Measurements from ENCODE around the gene FANCC.

Gene FANCC

DNA sequence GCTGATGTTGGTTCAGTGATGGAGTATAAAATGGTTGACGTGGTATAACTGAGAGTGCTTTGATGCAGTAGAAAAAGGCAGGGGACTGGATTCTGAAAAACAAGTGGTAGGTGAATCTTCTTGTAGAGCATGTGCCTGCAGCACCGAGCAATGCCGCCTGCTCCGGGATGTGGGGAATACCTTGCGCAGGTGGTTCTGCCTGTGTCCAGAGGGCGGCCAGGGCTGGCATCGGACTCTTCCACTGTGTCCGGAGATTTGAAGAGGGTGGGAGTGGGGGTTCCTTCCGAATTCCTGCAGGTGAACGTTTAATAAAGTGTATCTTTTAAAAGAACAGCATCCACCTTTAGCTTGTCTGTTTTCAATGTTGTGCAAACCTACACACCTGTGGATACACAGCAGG, 238.0 kb downstream of the FANCC start:
- H3K36me3 ChIP-seq (replicated peaks in 1 of 2; ENCODE audit: control insufficient read depth in 2 of 2, insufficient read depth in 2 of 2, low read length in 2 of 2): peaks cover 8 to 45% of the 10 kb centered on the region in 2 donors
- H3K4me1 ChIP-seq (ENCODE audit: control insufficient read depth in 2 of 2, insufficient read depth in 1 of 2, low read depth in 1 of 2, low read length in 2 of 2): peaks cover 14 to 34% of the 10 kb centered on the region in 2 donors

DNA sequence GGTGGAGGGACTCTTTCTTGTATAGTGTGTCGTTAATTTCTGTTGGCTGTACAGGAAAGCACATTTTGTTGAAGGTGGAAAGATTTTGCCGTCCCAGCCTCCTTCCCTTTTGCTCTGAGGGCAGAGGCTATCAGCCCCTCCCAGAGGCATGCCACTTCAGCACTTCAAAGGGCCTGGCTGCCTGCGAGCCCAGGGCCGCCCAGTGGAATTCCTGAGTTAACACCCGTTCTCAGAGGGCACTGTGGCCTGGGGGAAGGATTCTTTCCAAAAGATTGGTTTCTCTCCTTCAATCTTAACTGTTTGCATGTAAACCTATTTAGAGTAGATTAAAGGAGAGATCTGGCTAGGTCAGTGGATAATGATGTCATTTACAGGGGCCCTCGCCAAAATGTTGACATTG, 238.6 kb downstream of the FANCC start:
- H4K91ac ChIP-seq (ENCODE audit: low read depth, low read length, poor library complexity): no peak overlapping the region
- WGBS, 2 donors (ENCODE audit: extremely low coverage in 2 of 2, insufficient read length in 2 of 2, insufficient replicate concordance in 1 of 2): no CpG with 5 or more reads among the region's 6 CpGs
- H3K23ac ChIP-seq (ENCODE audit: low read depth, low read length, poor library complexity): no peak overlapping the region
- no peak overlapping the region for H4K8ac ChIP-seq (ENCODE audit: low read depth, low read length)
- H2BK5ac ChIP-seq (ENCODE audit: low read length): no peak overlapping the region
- no peak overlapping the region for H2AK5ac ChIP-seq (ENCODE audit: low read depth, low read length)
- no peak for DNase-seq (ENCODE audit: low spot score)
- no peak overlapping the region for H3K9ac ChIP-seq (ENCODE audit: low read depth, low read length, poor library complexity)
- no peaks in the 10 kb centered on the region for H3K27me3 ChIP-seq (ENCODE audit: control insufficient read depth in 3 of 3, insufficient read depth in 3 of 3, low read depth in 1 of 3, low read length in 3 of 3)
- no peak overlapping the region for H3K27ac ChIP-seq (replicated peaks; ENCODE audit: low read length)
- no peak overlapping the region for H3K18ac ChIP-seq (ENCODE audit: low read length)
- no peak overlapping the region for H2AFZ ChIP-seq (ENCODE audit: low read length)
- peaks cover 8 to 40% of the 10 kb centered on the region in 2 donors for H3K36me3 ChIP-seq (replicated peaks in 1 of 2; ENCODE audit: control insufficient read depth in 2 of 2, insufficient read depth in 2 of 2, low read length in 2 of 2)
- peaks cover 0 to 5% of the 10 kb centered on the region in 2 donors for H3K9me3 ChIP-seq (replicated peaks in 1 of 2; ENCODE audit: control insufficient read depth in 2 of 2, insufficient read depth in 1 of 2, low read depth in 1 of 2, low read length in 2 of 2)
- H3K79me1 ChIP-seq (ENCODE audit: low read depth, low read length): peaks cover 3% of the 10 kb centered on the region
- no peak overlapping the region for H2BK15ac ChIP-seq (ENCODE audit: low read length)
- no peak overlapping the region for H3K4me3 ChIP-seq (ENCODE audit: low read length in 2 of 2)
- H3K14ac ChIP-seq (ENCODE audit: low read length): no peak overlapping the region
- H3K4me2 ChIP-seq (ENCODE audit: insufficient read depth, low read length, poor library complexity, severe bottlenecking): no peak overlapping the region
- peaks cover 14 to 34% of the 10 kb centered on the region in 2 donors for H3K4me1 ChIP-seq (ENCODE audit: control insufficient read depth in 2 of 2, insufficient read depth in 1 of 2, low read depth in 1 of 2, low read length in 2 of 2)
- no peak overlapping the region for H2BK120ac ChIP-seq (ENCODE audit: low read depth, low read length)
- no peak overlapping the region for H3K4ac ChIP-seq (ENCODE audit: low read length)
- no peak overlapping the region for H2BK12ac ChIP-seq (ENCODE audit: low read length)

More for the DNA sequence above, 238.0 kb downstream of the FANCC start:
- Histone ChIP-seq H2AK5ac (ENCODE audit: low read depth, low read length) (no peak overlapping the region), H4K91ac (ENCODE audit: low read depth, low read length, poor library complexity) (no peak overlapping the region), H3K27me3 (ENCODE audit: control insufficient read depth in 3 of 3, insufficient read depth in 3 of 3, low read depth in 1 of 3, low read length in 3 of 3) (no peaks in the 10 kb centered on the region), H3K14ac (ENCODE audit: low read length) (no peak overlapping the region), H2BK15ac (ENCODE audit: low read length) (no peak overlapping the region), H2BK120ac (ENCODE audit: low read depth, low read length) (no peak overlapping the region), H2BK12ac (ENCODE audit: low read length) (no peak overlapping the region), H3K9ac (ENCODE audit: low read depth, low read length, poor library complexity) (no peak overlapping the region), H2AFZ (ENCODE audit: low read length) (no peak overlapping the region), H3K79me1 (ENCODE audit: low read depth, low read length) (peaks cover 3% of the 10 kb centered on the region), H3K27ac (replicated peaks; ENCODE audit: low read length) (no peak overlapping the region), H2BK5ac (ENCODE audit: low read length) (no peak overlapping the region), H3K9me3 (replicated peaks in 1 of 2; ENCODE audit: control insufficient read depth in 2 of 2, insufficient read depth in 1 of 2, low read depth in 1 of 2, low read length in 2 of 2) (peaks cover 0 to 5% of the 10 kb centered on the region in 2 donors), H4K8ac (ENCODE audit: low read depth, low read length) (no peak overlapping the region), H3K4me2 (ENCODE audit: insufficient read depth, low read length, poor library complexity, severe bottlenecking) (no peak overlapping the region), H3K23ac (ENCODE audit: low read depth, low read length, poor library complexity) (no peak overlapping the region), H3K18ac (ENCODE audit: low read length) (no peak overlapping the region), H3K4me3 (ENCODE audit: low read length in 2 of 2) (no peak overlapping the region), H3K4ac (ENCODE audit: low read length) (no peak overlapping the region)
- DNase-seq (ENCODE audit: low spot score): no peak
- no CpG with 5 or more reads among the region's 10 CpGs for WGBS, 2 donors (ENCODE audit: extremely low coverage in 2 of 2, insufficient read length in 2 of 2, insufficient replicate concordance in 1 of 2)

DNA sequence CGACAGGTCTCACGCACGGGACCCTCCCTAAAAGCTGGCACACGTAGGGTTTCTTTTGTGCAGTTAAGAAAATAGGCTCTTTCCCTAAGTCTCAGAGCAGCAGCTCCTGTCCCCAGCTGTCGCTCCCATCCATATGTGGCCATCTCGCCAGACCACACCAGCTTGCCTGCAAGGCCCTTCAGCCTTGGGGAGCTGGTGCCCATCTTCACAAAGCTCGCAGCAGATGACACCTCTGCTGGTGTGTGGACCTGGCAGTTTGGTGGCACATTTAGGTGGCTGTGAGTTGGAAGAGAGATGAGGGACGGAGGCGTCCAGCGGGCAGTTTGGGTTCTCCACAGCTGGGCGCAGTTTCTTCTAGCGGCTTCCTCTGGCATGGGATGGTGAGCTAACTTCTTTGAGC, 239.0 kb downstream of the FANCC start:
- Histone ChIP-seq H3K14ac (ENCODE audit: low read length) (peak overlapping the region; percentile 61), H4K91ac (ENCODE audit: low read depth, low read length, poor library complexity) (no peak overlapping the region), H3K9ac (ENCODE audit: low read depth, low read length, poor library complexity) (peak overlapping the region; percentile 65), H2BK120ac (ENCODE audit: low read depth, low read length) (no peak overlapping the region), H3K27ac (replicated peaks; ENCODE audit: low read length) (no peak overlapping the region), H3K4ac (ENCODE audit: low read length) (no peak overlapping the region), H2AFZ (ENCODE audit: low read length) (no peak overlapping the region), H4K8ac (ENCODE audit: low read depth, low read length) (no peak overlapping the region), H3K23ac (ENCODE audit: low read depth, low read length, poor library complexity) (no peak overlapping the region), H2BK15ac (ENCODE audit: low read length) (no peak overlapping the region), H3K36me3 (replicated peaks in 1 of 2; ENCODE audit: control insufficient read depth in 2 of 2, insufficient read depth in 2 of 2, low read length in 2 of 2) (peaks cover 7 to 39% of the 10 kb centered on the region in 2 donors), H3K4me1 (ENCODE audit: control insufficient read depth in 2 of 2, insufficient read depth in 1 of 2, low read depth in 1 of 2, low read length in 2 of 2) (peaks cover 14 to 34% of the 10 kb centered on the region in 2 donors), H2BK5ac (ENCODE audit: low read length) (no peak overlapping the region), H3K9me3 (replicated peaks in 1 of 2; ENCODE audit: control insufficient read depth in 2 of 2, insufficient read depth in 1 of 2, low read depth in 1 of 2, low read length in 2 of 2) (peaks cover 0 to 4% of the 10 kb centered on the region in 2 donors), H3K18ac (ENCODE audit: low read length) (peak overlapping the region; percentile 73), H2BK12ac (ENCODE audit: low read length) (no peak overlapping the region), H3K79me1 (ENCODE audit: low read depth, low read length) (peaks cover 2% of the 10 kb centered on the region), H3K27me3 (ENCODE audit: control insufficient read depth in 3 of 3, insufficient read depth in 3 of 3, low read depth in 1 of 3, low read length in 3 of 3) (no peaks in the 10 kb centered on the region), H2AK5ac (ENCODE audit: low read depth, low read length) (peak overlapping the region; percentile 56), H3K4me2 (ENCODE audit: insufficient read depth, low read length, poor library complexity, severe bottlenecking) (no peak overlapping the region), H3K4me3 (ENCODE audit: low read length in 2 of 2) (no peak overlapping the region)
- DNase-seq (ENCODE audit: low spot score): no peak
- WGBS, 2 donors (ENCODE audit: extremely low coverage in 2 of 2, insufficient read length in 2 of 2, insufficient replicate concordance in 1 of 2): no CpG with 5 or more reads among the region's 12 CpGs

DNA sequence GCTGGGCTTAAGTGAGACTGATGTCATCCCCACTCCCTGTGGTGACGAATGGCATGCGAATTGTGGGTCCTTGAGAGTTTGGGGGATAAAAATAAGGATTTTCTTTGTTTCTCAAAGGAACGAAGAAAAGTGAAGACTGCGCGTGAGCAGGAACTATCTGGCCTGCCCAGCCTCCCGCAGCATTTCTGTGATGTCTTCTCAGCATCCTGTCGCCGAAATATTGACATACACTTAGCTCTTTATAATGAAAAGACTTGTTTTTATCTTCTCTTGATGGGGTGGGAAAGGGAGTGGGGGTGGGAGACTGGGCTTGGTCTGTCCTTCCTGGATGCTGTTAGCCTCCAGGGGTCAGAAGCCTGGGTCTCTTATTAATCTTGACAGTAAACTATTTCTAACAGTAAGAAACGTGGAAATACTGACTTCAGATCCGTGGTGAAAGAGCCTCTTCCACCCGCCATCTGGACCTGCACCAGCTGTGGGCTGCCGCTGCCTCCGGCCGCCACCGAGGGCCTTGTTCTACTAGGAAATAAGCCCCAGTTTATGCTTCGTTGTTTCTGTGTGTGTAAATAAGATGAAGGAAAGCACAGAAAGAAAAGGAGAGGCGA, 239.6 kb downstream of the FANCC start:
- no CpG with 5 or more reads among the region's 17 CpGs for WGBS, 2 donors (ENCODE audit: extremely low coverage in 2 of 2, insufficient read length in 2 of 2, insufficient replicate concordance in 1 of 2)
- H2AFZ ChIP-seq (ENCODE audit: low read length): no peak overlapping the region
- H3K36me3 ChIP-seq (replicated peaks in 1 of 2; ENCODE audit: control insufficient read depth in 2 of 2, insufficient read depth in 2 of 2, low read length in 2 of 2): peaks cover 2 to 32% of the 10 kb centered on the region in 2 donors
- no peak for DNase-seq (ENCODE audit: low spot score)
- no peak overlapping the region for H2BK120ac ChIP-seq (ENCODE audit: low read depth, low read length)
- H3K9ac ChIP-seq (ENCODE audit: low read depth, low read length, poor library complexity): no peak overlapping the region
- no peak overlapping the region for H3K18ac ChIP-seq (ENCODE audit: low read length)
- no peak overlapping the region for H3K23ac ChIP-seq (ENCODE audit: low read depth, low read length, poor library complexity)
- peaks cover 14 to 32% of the 10 kb centered on the region in 2 donors for H3K4me1 ChIP-seq (ENCODE audit: control insufficient read depth in 2 of 2, insufficient read depth in 1 of 2, low read depth in 1 of 2, low read length in 2 of 2)
- no peak overlapping the region for H3K14ac ChIP-seq (ENCODE audit: low read length)
- H3K79me1 ChIP-seq (ENCODE audit: low read depth, low read length): no peaks in the 10 kb centered on the region
- no peak overlapping the region for H4K91ac ChIP-seq (ENCODE audit: low read depth, low read length, poor library complexity)
- H2BK5ac ChIP-seq (ENCODE audit: low read length): no peak overlapping the region
- no peak overlapping the region for H3K27ac ChIP-seq (replicated peaks; ENCODE audit: low read length)
- no peak overlapping the region for H3K4me3 ChIP-seq (ENCODE audit: low read length in 2 of 2)
- no peaks in the 10 kb centered on the region for H3K27me3 ChIP-seq (ENCODE audit: control insufficient read depth in 3 of 3, insufficient read depth in 3 of 3, low read depth in 1 of 3, low read length in 3 of 3)
- H3K9me3 ChIP-seq (replicated peaks in 1 of 2; ENCODE audit: control insufficient read depth in 2 of 2, insufficient read depth in 1 of 2, low read depth in 1 of 2, low read length in 2 of 2): no peaks in the 10 kb centered on the region
- no peak overlapping the region for H3K4ac ChIP-seq (ENCODE audit: low read length)
- no peak overlapping the region for H2BK15ac ChIP-seq (ENCODE audit: low read length)
- H2BK12ac ChIP-seq (ENCODE audit: low read length): no peak overlapping the region
- no peak overlapping the region for H2AK5ac ChIP-seq (ENCODE audit: low read depth, low read length)
- no peak overlapping the region for H4K8ac ChIP-seq (ENCODE audit: low read depth, low read length)
- no peak overlapping the region for H3K4me2 ChIP-seq (ENCODE audit: insufficient read depth, low read length, poor library complexity, severe bottlenecking)
